Loucy (cell line): Measurements from ENCODE around the gene SAFB2.

Source experiments
- EZH2phosphoT487 ChIP-seq: fragments of 200-600 bp; IDR thresholded peaks from 2 replicates; pipeline ENCODE4 v1.6.1; 2018; ENCODE audit warnings: antibody characterized with exemption, mild to moderate bottlenecking, moderate library complexity, borderline replicate concordance
- TF ChIP-seq, protein P1 (sequence below): fragments of 200-600 bp; sonication (generic); conservative IDR thresholded peaks from 2 replicates; pipeline ENCODE4 v1.5.1; 2014; ENCODE audit warnings: mild to moderate bottlenecking, antibody characterized with exemption, low read length

GRCh38 chr19:5628919-5629481, 6.4 kb upstream of the SAFB2 start:
- TF ChIP-seq, protein P1, sequence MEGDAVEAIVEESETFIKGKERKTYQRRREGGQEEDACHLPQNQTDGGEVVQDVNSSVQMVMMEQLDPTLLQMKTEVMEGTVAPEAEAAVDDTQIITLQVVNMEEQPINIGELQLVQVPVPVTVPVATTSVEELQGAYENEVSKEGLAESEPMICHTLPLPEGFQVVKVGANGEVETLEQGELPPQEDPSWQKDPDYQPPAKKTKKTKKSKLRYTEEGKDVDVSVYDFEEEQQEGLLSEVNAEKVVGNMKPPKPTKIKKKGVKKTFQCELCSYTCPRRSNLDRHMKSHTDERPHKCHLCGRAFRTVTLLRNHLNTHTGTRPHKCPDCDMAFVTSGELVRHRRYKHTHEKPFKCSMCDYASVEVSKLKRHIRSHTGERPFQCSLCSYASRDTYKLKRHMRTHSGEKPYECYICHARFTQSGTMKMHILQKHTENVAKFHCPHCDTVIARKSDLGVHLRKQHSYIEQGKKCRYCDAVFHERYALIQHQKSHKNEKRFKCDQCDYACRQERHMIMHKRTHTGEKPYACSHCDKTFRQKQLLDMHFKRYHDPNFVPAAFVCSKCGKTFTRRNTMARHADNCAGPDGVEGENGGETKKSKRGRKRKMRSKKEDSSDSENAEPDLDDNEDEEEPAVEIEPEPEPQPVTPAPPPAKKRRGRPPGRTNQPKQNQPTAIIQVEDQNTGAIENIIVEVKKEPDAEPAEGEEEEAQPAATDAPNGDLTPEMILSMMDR, result no peak
- TF ChIP-seq EZH2phosphoT487, result no peak
